ENCODE results near the gene TMEM120B.
"Not testable (repeated sequence)": the region's sequence is repeated elsewhere in the genome, so short reads cannot be mapped to it uniquely, and the experiment has no call there.

The TMEM120B gene

GRCh38 chr12:121708313-121709063, 4.1 kb upstream of the TMEM120B start:
- no peak for DNase-seq (ENCODE audit: insufficient read length, low spot score)
- no peak for FAIRE-seq

- not testable (repeated sequence) for FAIRE-seq; DNase-seq (ENCODE audit: insufficient read length, low spot score)
Measured at GRCh38 chr12:121709064-121709424, 3.5 kb upstream of the TMEM120B start.

- FAIRE-seq (no peak), DNase-seq (ENCODE audit: insufficient read length, low spot score) (no peak)
Measured at GRCh38 chr12:121709478-121709961, 3.0 kb upstream of the TMEM120B start.

- DNase-seq (ENCODE audit: insufficient read length, low spot score) (no peak), FAIRE-seq (no peak)
Measured at GRCh38 chr12:121711361-121712189, 977 bp upstream of the TMEM120B start.

GRCh38 chr12:121712190-121712460, 427 bp upstream of the TMEM120B start:
- DNase-seq (ENCODE audit: insufficient read length, low spot score), result peak; percentile 41
- FAIRE-seq, result no peak

GRCh38 chr12:121713257-121713777, 765 bp downstream of the TMEM120B start:
- DNase-seq (ENCODE audit: insufficient read length, low spot score) (no peak), FAIRE-seq (no peak)

- DNase-seq (ENCODE audit: insufficient read length, low spot score), result no peak
- no peak for FAIRE-seq
Measured at GRCh38 chr12:121713793-121714192, 1.2 kb downstream of the TMEM120B start.

GRCh38 chr12:121715055-121715454, 2.5 kb downstream of the TMEM120B start:
- not testable (repeated sequence) for FAIRE-seq; DNase-seq (ENCODE audit: insufficient read length, low spot score)

GRCh38 chr12:121715862-121716435, 3.4 kb downstream of the TMEM120B start:
- FAIRE-seq (no peak), DNase-seq (ENCODE audit: insufficient read length, low spot score) (no peak)

GRCh38 chr12:121717041-121717699, 4.6 kb downstream of the TMEM120B start:
- peak; percentile 88 for DNase-seq (ENCODE audit: insufficient read length, low spot score)
- peak; percentile 49 for FAIRE-seq

GRCh38 chr12:121718653-121719239, 6.2 kb downstream of the TMEM120B start:
- FAIRE-seq (no peak), DNase-seq (ENCODE audit: insufficient read length, low spot score) (no peak)

GRCh38 chr12:121719926-121720414, 7.4 kb downstream of the TMEM120B start:
- DNase-seq (ENCODE audit: insufficient read length, low spot score) (peak; percentile 81), FAIRE-seq (peak; percentile 72)

GRCh38 chr12:121720762-121721161, 8.2 kb downstream of the TMEM120B start:
- FAIRE-seq, result no peak
- DNase-seq (ENCODE audit: insufficient read length, low spot score), result no peak

- FAIRE-seq, result no peak
- no peak for DNase-seq (ENCODE audit: insufficient read length, low spot score)
Measured at GRCh38 chr12:121722511-121722910, 10.0 kb downstream of the TMEM120B start.

GRCh38 chr12:121723200-121723599, 10.6 kb downstream of the TMEM120B start:
- DNase-seq (ENCODE audit: insufficient read length, low spot score), result no peak

GRCh38 chr12:121724925-121725324, 12.4 kb downstream of the TMEM120B start:
- DNase-seq (ENCODE audit: insufficient read length, low spot score), result no peak

More at GRCh38 chr12:121723200-121723599, 10.6 kb downstream of the TMEM120B start:
- FAIRE-seq, result no peak

GRCh38 chr12:121725423-121725822, 12.9 kb downstream of the TMEM120B start:
- FAIRE-seq (no peak), DNase-seq (ENCODE audit: insufficient read length, low spot score) (no peak)

More at GRCh38 chr12:121724925-121725324, 12.4 kb downstream of the TMEM120B start:
- FAIRE-seq, result no peak

- DNase-seq (ENCODE audit: insufficient read length, low spot score) (no peak), FAIRE-seq (no peak)
Measured at GRCh38 chr12:121729021-121729420, 16.5 kb downstream of the TMEM120B start.

- no peak for FAIRE-seq
- DNase-seq (ENCODE audit: insufficient read length, low spot score), result no peak
Measured at GRCh38 chr12:121731473-121731872, 18.9 kb downstream of the TMEM120B start.

GRCh38 chr12:121733849-121734248, 21.3 kb downstream of the TMEM120B start:
- DNase-seq (ENCODE audit: insufficient read length, low spot score), result no peak
- FAIRE-seq, result no peak

All from HTR-8/SVneo (cell line).